HT1080 (cell line): ENCODE data around the gene SIRT2. TPM values are rescaled to one million over a fixed set of nuclear protein-coding genes. Genes with fewer than 3 reads are reported as not detected.

Experiments used
- DNase-seq: peaks from one replicate; pipeline ENCODE4 v3.0.0-alpha.2; 2015; ENCODE audit warnings: low read depth
- total RNA-seq: library from RNA; depleted of rRNA; stranded (reverse); fragments of >200 nt; shearing (Covaris generic); gene quantifications from 2 replicates; pipeline ENCODE4 v1.2.3, GENCODE V29; 2014

SIRT2 gene
- total RNA-seq, 1 experiment from 2014 or later, result 33.6 TPM

DNA sequence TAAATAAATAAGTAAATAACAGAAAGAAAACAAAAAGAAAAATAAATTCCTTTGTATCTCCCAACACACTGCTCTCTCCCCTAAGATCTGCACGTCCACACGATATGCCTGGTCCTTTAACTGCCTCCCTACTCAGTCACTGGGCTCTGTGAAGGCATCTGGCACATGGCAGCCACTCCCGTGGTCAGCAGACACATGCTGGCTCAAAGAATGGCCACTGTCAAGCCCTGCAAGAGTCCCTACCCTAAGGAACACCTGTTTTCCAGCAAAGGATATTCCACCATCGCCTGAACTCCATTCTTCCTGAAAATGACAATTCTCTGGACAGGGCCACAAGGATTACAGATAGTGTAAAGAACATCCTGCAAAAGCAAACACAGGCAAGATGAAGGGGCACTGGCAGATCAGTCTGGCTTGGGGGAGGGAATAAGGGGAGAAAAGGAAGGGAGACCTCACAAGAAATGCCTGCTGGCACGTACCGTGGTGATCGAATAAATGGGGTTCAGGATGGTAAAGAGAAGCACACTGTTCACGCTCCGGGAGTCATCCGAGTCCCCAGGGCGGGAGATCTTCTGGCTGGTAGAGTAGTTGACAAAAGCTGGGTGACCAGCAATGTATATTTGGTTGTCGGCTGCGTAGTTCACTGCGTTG lies 53.9 kb downstream of the SIRT2 start:
- DNase-seq, result no peak

DNA sequence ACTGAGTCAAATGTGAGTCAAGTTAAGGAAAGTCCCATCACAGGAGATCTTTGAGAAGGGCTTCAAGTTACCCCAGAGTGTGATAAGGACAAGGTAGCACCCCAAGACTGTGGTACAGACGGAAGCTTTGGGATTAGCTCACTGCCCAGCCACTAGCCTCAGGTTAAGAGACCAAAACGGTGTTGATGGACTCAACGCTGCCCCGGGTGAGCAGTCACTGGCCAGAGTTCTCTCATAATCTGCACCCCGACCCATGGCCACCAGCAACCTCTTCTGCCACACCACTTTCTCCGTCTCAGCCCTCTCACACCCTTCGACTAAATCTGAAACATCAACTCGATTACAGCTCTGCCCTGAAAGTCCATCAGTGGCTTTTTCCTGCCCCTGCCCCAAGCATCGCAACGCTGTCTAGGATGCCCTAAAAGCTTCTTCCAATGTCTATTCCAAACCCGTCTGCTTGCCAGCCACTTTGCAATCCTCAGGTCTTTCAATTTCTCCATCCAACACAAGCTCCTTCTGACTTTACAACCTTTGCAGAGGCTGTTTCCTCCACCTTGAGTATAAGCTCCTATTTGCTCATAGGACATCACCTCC lies 55.2 kb downstream of the SIRT2 start:
- DNase-seq, result no peak

GRCh38 chr19:38843175-38843758 lies 56.2 kb downstream of the SIRT2 start:
- DNase-seq, result no peak

DNA sequence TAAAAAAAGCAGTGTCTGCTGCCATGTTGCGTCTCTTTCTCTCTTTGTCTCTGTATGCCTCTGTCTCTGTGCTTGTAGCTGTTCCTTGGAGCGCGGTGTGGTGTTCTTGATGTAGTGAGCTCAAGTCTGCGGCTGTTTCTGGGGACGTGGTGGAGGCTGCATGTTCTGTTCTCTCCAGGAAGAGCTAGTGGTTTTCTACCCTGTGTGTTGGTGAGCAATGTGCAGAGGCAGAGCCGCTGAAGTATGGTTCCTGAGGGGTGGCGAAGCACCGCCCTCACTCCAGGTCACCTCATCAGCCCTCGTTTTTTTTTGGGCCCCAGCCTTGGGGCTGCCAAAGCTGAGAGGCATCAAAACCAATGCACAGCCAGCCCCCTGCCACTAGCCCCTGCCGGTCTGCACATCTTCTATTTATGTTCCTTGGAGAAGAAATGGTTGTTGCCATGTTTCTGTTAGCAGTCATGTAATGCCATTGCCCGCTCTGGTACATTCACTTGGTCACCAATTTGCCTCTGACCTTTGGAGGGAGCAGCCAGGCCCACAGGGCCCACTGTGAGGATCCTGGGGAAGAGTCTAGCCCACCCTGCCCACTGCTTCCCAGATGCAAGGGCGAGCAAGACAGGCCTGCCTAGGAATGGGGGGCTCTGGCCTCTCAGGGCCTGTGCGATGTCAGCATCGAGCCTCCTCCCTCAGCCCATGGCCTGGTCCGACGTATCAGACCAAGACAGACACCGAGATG lies 56.8 kb downstream of the SIRT2 start:
- DNase-seq, result no peak

GRCh38 chr19:38841787-38842438 lies 57.5 kb downstream of the SIRT2 start:
- DNase-seq, result no peak

DNA sequence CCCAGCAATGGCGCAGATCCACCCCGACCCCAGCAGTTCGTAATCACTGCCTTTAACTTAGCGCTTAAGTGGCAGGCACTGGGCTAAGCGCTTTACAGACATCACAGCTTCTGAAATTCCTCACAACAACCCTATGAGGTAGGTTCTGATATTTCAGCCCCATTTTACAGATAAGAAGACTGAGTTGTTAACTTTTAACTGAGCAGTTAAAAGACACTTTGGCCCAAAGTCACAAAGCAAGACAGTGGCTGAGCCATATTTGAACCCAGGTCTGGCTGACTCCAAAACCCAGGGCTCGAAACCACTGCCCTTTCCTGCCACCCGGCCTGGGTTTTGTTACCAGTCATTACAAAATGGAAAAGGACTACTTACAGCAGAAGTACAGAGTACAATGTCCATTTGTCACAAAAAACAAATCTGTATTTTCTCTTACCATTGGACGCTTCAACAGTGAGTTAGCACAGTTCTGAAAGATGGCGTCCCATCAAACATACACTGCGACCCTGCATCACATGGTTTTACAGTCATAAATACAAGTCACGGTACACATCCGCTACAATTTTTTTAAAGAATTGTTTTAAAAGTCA lies 58.1 kb downstream of the SIRT2 start:
- DNase-seq, result no peak

- DNase-seq, result no peak
Measured at GRCh38 chr19:38840583-38840968, 58.8 kb downstream of the SIRT2 start.

GRCh38 chr19:38839816-38840582 lies 59.4 kb downstream of the SIRT2 start:
- DNase-seq, result no peak

- DNase-seq, result no peak
Measured at GRCh38 chr19:38838986-38839761, 60.2 kb downstream of the SIRT2 start.

DNA sequence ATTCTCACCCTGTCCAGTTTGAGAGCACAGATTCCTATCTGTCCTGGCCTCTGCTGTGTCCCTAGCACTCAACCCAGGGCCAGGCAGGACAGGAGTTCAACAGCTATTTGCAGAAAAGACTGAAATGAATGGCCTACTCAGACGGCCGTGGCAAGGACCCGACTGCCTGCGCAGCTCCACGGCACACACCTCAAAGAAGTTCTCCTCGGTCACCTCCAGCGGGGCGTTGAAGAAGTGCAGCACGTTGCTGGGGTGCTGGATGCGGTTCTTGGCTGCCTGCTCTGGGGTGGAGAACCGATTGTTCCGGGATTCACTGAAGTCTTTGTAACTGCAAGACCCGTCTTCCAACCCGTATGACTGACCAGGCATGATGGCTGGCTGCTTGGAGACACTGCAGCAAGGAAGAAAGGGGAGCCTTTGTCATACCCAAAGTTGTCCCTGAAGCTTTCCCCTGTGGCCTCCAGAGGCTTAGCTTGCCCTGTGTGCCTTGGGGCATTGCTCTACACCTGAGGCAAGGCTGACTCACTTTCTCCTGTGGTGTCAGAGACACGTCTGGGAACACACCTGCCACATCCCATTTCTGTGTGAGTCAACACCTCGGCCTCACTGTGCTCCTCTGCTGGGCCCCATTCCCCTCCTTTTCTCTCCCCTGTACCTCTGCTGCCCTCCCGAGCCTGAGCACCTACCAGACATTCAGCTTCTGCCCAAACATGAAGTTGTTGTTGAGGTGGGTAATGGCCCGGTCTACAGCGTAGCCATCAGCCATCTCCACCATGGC lies 61.0 kb downstream of the SIRT2 start:
- no peak for DNase-seq

DNA sequence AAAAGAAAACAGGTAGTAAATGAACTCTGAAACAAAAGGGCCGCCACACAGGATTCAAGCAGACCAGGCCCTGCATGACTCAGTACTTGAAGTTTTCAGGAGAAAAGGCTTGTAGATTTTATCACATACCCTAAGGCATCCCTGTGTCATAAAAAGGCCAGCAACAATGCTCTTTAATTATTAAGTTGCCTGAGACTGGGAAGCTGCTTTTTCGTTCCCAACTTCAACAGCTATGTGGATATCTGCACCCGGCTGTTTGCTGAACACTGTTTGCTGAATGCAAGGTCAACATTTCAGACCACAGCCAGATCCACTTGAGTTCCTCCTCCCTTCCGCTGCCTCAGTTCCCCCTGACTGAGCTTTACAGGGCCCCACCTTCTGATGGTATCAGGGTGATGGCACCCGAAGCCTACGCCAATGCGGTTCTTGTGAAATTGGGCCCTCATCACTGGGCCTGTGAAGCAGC lies 61.7 kb downstream of the SIRT2 start:
- no peak for DNase-seq

GRCh38 chr19:38836983-38837626 lies 62.3 kb downstream of the SIRT2 start:
- no peak for DNase-seq

- no peak for DNase-seq
Measured at GRCh38 chr19:38836159-38836982, 63.0 kb downstream of the SIRT2 start.

- no peak for DNase-seq
Measured at GRCh38 chr19:38834590-38834989, 64.8 kb downstream of the SIRT2 start.

GRCh38 chr19:38834104-38834490 lies 65.3 kb downstream of the SIRT2 start:
- no peak for DNase-seq

- no peak for DNase-seq
Measured at GRCh38 chr19:38833092-38833425, 66.4 kb downstream of the SIRT2 start.

- peak; percentile 64 for DNase-seq
Measured at GRCh38 chr19:38831142-38831605, 68.2 kb downstream of the SIRT2 start.
